T-helper 1 cell treated with Interleukin-12 subunit alpha and Interleukin-12 subunit beta and Interleukin-4 antibody, amounts not matched to agents 30 ng/mL and 1 ng/mL, for 36 hours (primary cell): ENCODE measurements around the gene DNAH3. TPM values are rescaled to one million over a fixed set of nuclear protein-coding genes. Genes with fewer than 3 reads are reported as not detected.
"Not testable (repeated sequence)": the region's sequence is repeated elsewhere in the genome, so short reads cannot be mapped to it uniquely, and the experiment has no call there.

ENCODE experiments used
- intact Hi-C: fragments of 100-400 bp; cut with micrococcal nuclease; formaldehyde crosslinking; loops from one replicate; pipeline ENCODE4 v1.15.1; 2024
- total RNA-seq: library from RNA; stranded (reverse); gene quantifications from 2 replicates; pipeline ENCODE4 v1.2.3, GENCODE V29; 2022

DNAH3 gene
- total RNA-seq, 1 donor from 2014 or later = 0.10 TPM

- intact Hi-C loops = no loop called here
These were observed 127.0 kb downstream of the DNAH3 start for GRCh38 chr16:21023509-21024202.

- intact Hi-C loops = no loop called here
These were observed 129.3 kb downstream of the DNAH3 start for GRCh38 chr16:21021316-21021715.

DNA sequence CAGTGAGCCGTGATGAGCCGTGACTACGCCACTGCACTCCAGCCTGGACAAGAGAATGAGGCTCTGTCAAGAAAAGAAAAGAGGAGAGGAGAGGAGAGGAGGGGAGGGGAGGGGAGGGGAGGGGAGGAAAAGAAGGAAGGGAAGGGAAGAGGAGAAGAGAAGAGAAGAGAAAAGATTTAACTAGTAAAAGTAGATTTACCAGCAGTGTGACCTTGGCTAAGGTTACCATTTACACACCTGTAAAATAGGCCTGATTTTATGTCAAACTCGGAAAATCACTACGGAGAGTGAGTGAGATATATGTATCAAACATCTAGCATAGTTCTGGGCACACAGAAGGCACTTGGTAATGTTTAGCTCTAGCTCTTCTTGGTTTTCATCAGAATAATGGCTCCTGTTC, 140.8 kb downstream of the DNAH3 start:
- intact Hi-C loops = no loop called here

GRCh38 chr16:21005008-21005407, 145.6 kb downstream of the DNAH3 start:
- intact Hi-C loops = no loop called here

DNA sequence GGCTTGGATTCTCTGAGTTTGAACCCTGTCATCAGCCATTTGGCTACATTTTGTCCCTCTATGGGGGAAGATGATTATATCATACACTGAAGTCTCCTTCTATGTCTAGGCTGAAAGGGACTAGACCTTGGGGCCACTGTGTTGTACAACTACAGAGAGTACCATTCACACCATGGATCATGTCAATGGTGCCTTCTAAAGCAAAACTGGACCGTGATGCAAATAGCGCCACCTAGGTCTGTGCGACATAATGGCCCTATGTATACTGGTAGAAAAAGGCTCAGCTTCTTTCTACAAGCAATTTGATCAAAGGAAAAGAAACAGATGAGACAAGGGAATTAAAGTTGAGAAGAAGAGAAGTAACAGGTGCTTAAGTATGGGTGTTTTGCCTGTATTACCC, 149.4 kb downstream of the DNAH3 start:
- intact Hi-C loops = loop anchor here (1.0 to 5.0 kb wide), 3 partner anchors 81 to 151 kb away; partner anchors contain the start of genes DCUN1D3 and LYRM1

GRCh38 chr16:20997147-20997546, 153.5 kb downstream of the DNAH3 start:
- intact Hi-C loops = no loop called here

- intact Hi-C loops = no loop called here
These were observed 154.9 kb downstream of the DNAH3 start for GRCh38 chr16:20995711-20996110.

DNA sequence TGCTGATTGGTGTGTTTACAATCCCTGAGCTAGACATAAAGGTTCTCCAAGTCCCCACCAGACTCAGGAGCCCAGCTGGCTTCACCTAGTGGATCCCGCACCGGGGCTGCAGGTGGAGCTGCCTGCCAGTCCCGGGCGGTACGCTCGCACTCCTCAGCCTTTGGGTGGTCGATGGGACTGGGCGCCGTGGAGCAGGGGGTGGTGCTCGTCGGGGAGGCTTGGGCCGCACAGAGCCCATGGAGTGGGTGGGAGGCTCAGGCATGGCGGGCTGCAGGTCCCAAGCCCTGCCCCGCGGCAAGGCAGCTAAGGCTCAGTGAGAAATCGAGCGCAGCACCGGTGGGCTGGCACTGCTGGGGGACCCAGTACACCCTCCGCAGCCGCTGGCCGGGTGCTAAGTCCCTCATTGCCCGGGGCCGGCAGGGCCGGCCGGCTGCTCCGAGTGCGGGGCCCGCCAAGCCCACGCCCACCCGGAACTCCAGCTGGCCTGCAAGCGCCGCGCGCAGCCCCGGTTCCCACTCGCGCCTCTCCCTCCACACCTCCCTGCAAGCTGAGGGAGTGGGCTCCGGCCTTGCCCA, 161.1 kb downstream of the DNAH3 start:
- intact Hi-C loops = not testable (repeated sequence)

DNA sequence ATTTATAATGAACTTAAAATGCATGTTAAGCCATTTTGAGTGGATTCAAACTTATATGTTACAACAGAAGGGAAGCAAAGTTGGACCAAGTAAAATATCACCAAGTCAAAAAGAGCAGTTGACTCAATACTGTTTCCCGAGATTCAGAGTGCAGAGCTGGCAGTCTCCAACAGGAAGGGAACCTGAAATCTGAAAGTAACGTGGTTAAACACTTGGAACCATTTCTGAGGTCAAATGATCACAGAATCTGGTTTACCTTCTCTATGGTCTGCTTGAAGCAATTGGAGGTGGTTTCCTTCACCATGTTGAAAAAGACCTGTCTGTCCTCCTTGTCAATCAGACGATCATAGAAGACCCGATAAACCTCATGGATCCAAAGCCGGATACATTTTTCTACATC, 163.6 kb downstream of the DNAH3 start:
- intact Hi-C loops = no loop called here

DNA sequence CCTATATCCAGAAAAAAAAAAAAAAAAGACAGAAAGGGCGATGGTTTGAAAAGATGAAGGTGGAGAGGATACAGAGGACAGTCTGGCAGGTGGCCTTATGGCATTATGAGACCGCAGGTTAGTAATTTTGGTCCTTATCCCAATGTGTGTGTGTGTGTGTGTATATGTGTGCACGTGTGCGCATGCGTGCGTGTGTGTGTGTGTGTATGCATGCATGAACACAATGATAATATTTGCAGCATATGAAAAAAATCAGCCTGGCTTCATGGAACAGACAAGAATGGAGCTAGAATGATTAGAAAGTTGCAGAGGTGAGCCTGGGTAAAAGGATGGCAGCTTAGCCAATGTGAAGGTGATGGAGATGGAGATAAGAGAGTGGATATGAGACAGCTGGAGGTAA, 166.6 kb downstream of the DNAH3 start:
- intact Hi-C loops = no loop called here

- intact Hi-C loops = no loop called here
These were observed 174.1 kb downstream of the DNAH3 start for GRCh38 chr16:20976576-20976975.

DNA sequence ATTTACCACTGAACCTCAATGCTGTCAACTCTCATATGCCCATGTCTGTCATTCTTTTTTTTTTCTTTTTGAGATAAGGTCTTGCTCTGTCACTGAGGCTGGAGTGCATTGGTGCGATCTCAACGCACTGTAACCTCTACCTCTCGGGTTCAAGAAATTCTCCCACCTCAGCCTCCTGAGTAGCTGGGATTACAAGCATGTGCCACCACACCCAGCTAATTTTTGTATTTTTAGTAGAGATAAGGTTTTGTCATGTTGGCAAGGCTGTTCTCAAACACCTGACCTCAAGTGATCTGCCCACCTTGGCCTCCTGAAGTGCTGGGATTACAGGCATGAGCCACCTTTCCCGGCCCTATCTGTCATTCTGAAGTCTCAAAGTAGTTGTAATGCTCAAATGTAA, 177.4 kb downstream of the DNAH3 start:
- intact Hi-C loops = not testable (repeated sequence)

DNA sequence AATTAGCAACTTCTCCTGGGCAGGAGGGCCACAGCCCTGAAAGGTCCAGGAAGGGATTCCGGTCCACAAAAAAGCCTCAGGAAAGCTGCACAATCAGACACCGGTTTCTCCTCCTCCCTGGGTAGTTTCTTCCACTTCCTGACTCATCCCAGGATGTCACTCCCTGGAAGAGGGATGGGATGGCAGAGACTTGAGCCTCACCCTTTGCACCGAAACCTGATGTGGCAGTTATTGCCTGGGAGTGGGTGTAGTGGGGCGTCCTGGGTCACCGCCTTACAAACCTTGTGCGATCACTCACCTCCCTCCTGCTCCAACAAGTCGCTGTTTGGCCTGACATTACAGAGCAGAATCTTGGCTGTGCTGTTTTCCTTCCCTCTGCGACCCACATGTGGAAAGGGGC, 179.2 kb downstream of the DNAH3 start:
- intact Hi-C loops = no loop called here

- intact Hi-C loops = no loop called here
These were observed 181.3 kb downstream of the DNAH3 start for GRCh38 chr16:20969386-20969785.

DNA sequence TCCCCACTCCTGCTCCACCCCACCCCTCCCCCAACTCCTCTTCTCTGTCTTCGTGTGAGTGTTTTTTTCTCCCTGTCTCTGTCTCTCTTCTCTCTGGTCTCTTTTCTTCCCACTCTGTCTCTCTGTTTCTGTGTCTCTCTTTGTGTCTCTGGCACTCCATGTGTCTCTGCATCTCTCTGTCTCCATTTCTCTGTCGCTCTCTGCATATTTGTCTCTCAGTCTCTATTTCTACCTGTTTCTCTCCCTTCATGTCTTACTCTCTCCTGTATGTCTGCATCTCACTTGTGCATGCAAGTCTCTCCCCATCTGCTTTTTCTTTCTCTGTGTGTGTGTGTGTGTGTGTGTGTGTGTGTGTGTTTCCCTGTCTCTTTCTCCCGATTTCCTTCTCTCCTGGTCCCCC, 181.9 kb downstream of the DNAH3 start:
- intact Hi-C loops = no loop called here

DNA sequence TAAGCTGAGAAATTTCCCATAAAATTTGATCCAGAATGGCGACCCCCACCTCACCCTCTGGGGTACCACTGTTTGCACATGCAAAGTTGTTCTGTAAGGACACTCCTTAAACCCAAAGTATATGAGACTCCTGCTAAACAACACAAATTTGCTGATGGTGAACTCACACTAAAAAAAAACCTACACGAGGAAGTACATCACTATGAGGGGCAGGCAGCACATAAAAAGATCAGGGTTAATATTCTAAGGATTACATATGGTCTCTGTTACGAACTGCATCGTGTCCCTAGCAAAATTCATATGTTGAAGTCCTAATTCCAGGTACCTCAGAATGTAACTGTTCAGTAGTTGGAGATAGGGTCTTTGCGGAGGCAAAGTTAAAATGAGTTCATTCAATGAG, 189.7 kb downstream of the DNAH3 start:
- intact Hi-C loops = no loop called here

DNA sequence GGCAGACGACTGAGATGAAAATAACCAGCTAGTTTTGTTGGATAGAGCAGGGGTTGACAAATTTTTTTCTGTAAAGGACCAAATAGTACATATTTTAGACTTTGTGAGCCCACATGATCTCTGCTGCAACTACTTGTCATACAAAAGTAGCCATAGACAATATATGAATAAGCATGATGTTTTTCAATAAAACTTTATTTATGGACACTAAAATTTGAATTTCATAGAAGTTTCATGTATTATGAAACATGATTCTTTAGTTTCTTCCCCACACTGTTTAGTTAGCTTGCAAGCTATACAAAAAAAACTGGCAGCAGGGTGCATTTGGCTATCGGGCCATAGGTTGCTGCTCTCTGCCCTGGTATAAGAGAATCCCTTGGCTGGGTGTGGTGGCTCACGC, 193.5 kb downstream of the DNAH3 start:
- intact Hi-C loops = no loop called here

- intact Hi-C loops = no loop called here
These were observed 194.3 kb downstream of the DNAH3 start for GRCh38 chr16:20956319-20956718.

DNA sequence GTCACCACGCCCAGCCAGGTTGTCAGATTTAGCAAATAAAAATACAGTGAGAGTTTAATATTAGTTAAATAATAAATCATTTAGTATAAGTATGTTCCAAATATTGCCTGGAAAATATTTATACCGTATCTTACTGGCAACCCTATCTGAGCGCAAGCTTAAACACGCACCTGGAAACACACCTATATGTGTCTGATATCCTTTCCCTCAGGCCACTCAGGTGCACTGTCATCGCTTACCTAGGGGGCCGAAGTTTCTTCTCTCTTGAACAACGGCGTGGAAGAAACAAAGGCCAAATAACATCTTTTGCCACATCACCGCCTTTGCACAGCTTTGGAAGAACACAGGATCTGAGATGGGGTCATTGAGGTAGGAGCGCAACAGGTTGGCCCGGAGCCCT, 196.1 kb downstream of the DNAH3 start:
- intact Hi-C loops = no loop called here

GRCh38 chr16:20952139-20952920, 198.3 kb downstream of the DNAH3 start:
- intact Hi-C loops = no loop called here

GRCh38 chr16:20950294-20950693, 200.4 kb downstream of the DNAH3 start:
- intact Hi-C loops = no loop called here

DNA sequence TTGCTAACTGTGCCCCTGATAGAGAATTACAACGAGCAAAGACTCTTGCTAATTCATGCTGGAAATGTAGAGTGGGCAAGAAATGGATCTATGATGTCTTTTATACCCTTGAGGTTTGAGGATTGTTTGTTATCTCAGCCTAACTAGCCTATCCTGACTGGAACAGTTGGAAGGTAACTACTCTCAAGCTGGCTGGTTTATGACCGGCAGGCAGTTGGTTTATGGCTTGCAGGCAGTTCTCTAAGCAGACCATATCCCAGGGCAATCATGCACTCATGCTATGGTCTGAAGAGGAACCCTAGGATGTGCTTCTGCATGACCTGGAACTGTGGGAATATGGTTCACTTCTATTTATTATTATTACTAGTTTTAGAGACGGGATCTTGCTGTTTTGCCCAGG, 201.0 kb downstream of the DNAH3 start:
- intact Hi-C loops = loop anchor here (10.0 kb wide), 1 partner anchor 135 kb away; no protein-coding TSS in a partner anchor
